Nephron progenitor cell (in vitro differentiated cells): ENCODE measurements around the gene LDAH.
A peak's percentile ranks its signal among the peaks of the same experiment; 100 is the strongest.
"Not testable (repeated sequence)": the region's sequence is repeated elsewhere in the genome, so short reads cannot be mapped to it uniquely, and the experiment has no call there.

Experiments used
- DNase-seq: peaks from one replicate; pipeline ENCODE4 v3.0.0; 2021
- H3K27ac Mint-ChIP-seq: 2 replicates; pipeline ENCODE4 v1.8.0; 2021; ENCODE audit warnings: mild to moderate bottlenecking, moderate library complexity, mixed read lengths
- H3K27me3 Mint-ChIP-seq: 2 replicates; pipeline ENCODE4 v1.8.0; 2021; ENCODE audit warnings: mild to moderate bottlenecking, low read depth, mixed read lengths; ENCODE audit not compliant: poor library complexity
- H3K36me3 Mint-ChIP-seq: 2 replicates; pipeline ENCODE4 v1.8.0; 2021; ENCODE audit warnings: low read depth, mixed read lengths
- H3K4me1 Mint-ChIP-seq: 2 replicates; pipeline ENCODE4 v1.8.0; 2021; ENCODE audit warnings: mixed read lengths
- H3K4me3 Mint-ChIP-seq: 2 replicates; pipeline ENCODE4 v1.8.0; 2021; ENCODE audit warnings: mild to moderate bottlenecking, moderate library complexity, mixed read lengths
- H3K9me3 Mint-ChIP-seq: 2 replicates; pipeline ENCODE4 v1.8.0; 2021; ENCODE audit warnings: mild to moderate bottlenecking, moderate library complexity, mixed read lengths
- CTCF ChIP-seq: fragments of 200-600 bp; sonication (generic); IDR thresholded peaks from 2 replicates; pipeline ENCODE4 v1.5.0; 2021; ENCODE audit warnings: antibody characterized with exemption

The LDAH gene

GRCh38 chr2:20711641-20712040, 111.3 kb downstream of the LDAH start:
- DNase-seq, H3K4me1 Mint-ChIP-seq, H3K27me3 Mint-ChIP-seq, H3K4me3 Mint-ChIP-seq, H3K27ac Mint-ChIP-seq: not testable (repeated sequence)
- H3K36me3 Mint-ChIP-seq, result peaks cover 74% of the 10 kb centered on the region
- H3K9me3 Mint-ChIP-seq, result peaks cover 49% of the 10 kb centered on the region

GRCh38 chr2:20707601-20708000, 115.3 kb downstream of the LDAH start:
- H3K4me3 Mint-ChIP-seq, result no peak overlapping the region
- H3K36me3 Mint-ChIP-seq, result peaks cover 35% of the 10 kb centered on the region
- no peak for DNase-seq
- peaks cover 15% of the 10 kb centered on the region for H3K9me3 Mint-ChIP-seq
- no peaks in the 10 kb centered on the region for H3K4me1 Mint-ChIP-seq
- no peak overlapping the region for H3K27ac Mint-ChIP-seq
- no peak for TF ChIP-seq CTCF
- no peaks in the 10 kb centered on the region for H3K27me3 Mint-ChIP-seq

GRCh38 chr2:20706786-20707185, 116.1 kb downstream of the LDAH start:
- Mint-ChIP-seq H3K27me3 (no peaks in the 10 kb centered on the region), H3K36me3 (peaks cover 29% of the 10 kb centered on the region), H3K9me3 (peaks cover 11% of the 10 kb centered on the region), H3K4me3 (no peak overlapping the region), H3K4me1 (no peaks in the 10 kb centered on the region), H3K27ac (no peak overlapping the region)
- DNase-seq, result no peak
- TF ChIP-seq CTCF, result no peak

GRCh38 chr2:20706217-20706616, 116.7 kb downstream of the LDAH start:
- Mint-ChIP-seq H3K27me3 (no peaks in the 10 kb centered on the region), H3K9me3 (peaks cover 6% of the 10 kb centered on the region), H3K36me3 (peaks cover 23% of the 10 kb centered on the region), H3K4me3 (no peak overlapping the region), H3K27ac (no peak overlapping the region), H3K4me1 (no peaks in the 10 kb centered on the region)
- no peak for TF ChIP-seq CTCF
- DNase-seq, result no peak

GRCh38 chr2:20704886-20705285, 118.0 kb downstream of the LDAH start:
- no peaks in the 10 kb centered on the region for H3K9me3 Mint-ChIP-seq
- TF ChIP-seq CTCF, result no peak
- DNase-seq, result no peak
- no peak overlapping the region for H3K27ac Mint-ChIP-seq
- H3K4me1 Mint-ChIP-seq, result no peaks in the 10 kb centered on the region
- H3K36me3 Mint-ChIP-seq, result peaks cover 12% of the 10 kb centered on the region
- no peak overlapping the region for H3K4me3 Mint-ChIP-seq
- no peaks in the 10 kb centered on the region for H3K27me3 Mint-ChIP-seq

GRCh38 chr2:20702563-20702962, 120.3 kb downstream of the LDAH start:
- DNase-seq, result no peak
- Mint-ChIP-seq H3K4me1 (no peaks in the 10 kb centered on the region), H3K27me3 (no peaks in the 10 kb centered on the region), H3K4me3 (no peak overlapping the region), H3K9me3 (no peaks in the 10 kb centered on the region), H3K27ac (peak overlapping the region; percentile 9), H3K36me3 (no peaks in the 10 kb centered on the region)
- TF ChIP-seq CTCF, result no peak
